HG03064 (cell line): ENCODE results near the gene ZNF576.
A peak's percentile ranks its signal among the peaks of the same experiment; 100 is the strongest.
"Not testable (repeated sequence)": the region's sequence is repeated elsewhere in the genome, so short reads cannot be mapped to it uniquely, and the experiment has no call there.

ENCODE experiments used
- ATAC-seq: cut with Tn5 transposase; IDR thresholded peaks from one replicate; pipeline ENCODE4 v1.9.1; 2021; ENCODE audit warnings: low read depth; ENCODE audit not compliant: unreplicated experiment

ZNF576 gene

DNA sequence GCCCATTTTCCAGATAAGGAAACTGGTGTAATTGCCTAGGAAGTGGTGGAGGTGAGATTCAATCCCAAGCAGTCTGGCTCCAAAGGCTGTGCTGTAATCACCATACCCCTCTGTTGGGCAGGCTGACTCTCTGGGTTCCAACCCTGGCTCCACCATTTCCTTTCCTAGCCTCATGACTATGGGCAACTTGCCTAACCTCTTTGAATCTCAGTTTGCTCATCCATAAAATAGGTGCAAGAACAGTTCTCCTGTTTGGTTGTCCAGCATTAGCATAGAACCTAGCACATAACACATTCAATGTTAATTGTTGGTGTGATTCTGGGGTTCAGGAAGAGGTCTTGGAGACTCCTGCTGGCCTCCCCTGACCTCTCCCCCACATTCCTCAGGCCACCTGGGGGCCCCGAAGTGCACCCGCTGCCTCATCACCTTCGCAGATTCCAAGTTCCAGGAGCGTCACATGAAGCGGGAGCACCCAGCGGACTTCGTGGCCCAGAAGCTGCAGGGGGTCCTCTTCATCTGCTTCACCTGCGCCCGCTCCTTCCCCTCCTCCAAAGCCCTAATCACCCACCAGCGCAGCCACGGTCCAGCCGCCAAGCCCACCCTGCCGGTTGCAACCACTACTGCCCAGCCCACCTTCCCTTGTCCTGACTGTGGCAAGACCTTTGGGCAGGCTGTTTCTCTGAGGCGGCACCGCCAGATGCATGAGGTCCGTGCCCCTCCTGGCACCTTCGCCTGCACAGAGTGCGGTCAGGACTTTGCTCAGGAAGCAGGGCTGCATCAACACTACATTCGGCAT lies 2.2 kb downstream of the ZNF576 start:
- no peak for ATAC-seq

GRCh38 chr19:43599635-43600295 lies 3.4 kb downstream of the ZNF576 start:
- ATAC-seq = no peak

GRCh38 chr19:43600326-43600725 lies 3.9 kb downstream of the ZNF576 start:
- ATAC-seq = not testable (repeated sequence)

DNA sequence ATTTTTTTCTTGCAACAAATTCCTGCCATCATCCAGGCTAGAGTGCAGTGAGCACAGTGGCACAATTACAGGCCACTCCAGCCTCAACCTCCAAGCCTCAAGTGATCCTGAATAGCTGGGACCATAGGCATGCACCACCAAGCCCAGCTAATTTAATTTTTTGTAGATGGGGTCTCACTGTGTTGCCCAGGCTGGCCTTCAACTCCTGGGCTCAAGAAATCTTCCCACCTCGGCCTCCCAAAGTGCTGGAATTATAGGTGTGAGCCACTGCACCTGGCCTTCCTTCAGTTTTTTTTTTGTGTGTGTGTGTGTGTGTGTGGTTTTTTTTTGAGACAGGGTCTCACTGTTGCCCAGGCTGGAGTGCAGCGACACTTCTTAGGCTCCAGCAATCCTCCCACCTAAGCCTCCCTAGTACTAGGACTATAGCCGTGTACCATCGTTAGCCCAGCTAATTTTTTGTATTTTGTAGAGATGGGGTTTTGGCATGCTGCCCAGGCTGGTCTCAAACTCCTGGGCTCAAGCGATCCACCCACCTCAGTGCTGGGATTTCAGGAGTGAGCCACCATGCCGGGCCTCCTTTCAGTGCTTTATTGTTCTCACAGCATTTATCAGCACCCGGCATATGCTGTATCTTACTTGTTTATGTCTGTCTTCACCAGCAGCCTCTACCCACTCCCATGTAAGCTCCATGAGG lies 9.6 kb downstream of the ZNF576 start:
- ATAC-seq = no peak

DNA sequence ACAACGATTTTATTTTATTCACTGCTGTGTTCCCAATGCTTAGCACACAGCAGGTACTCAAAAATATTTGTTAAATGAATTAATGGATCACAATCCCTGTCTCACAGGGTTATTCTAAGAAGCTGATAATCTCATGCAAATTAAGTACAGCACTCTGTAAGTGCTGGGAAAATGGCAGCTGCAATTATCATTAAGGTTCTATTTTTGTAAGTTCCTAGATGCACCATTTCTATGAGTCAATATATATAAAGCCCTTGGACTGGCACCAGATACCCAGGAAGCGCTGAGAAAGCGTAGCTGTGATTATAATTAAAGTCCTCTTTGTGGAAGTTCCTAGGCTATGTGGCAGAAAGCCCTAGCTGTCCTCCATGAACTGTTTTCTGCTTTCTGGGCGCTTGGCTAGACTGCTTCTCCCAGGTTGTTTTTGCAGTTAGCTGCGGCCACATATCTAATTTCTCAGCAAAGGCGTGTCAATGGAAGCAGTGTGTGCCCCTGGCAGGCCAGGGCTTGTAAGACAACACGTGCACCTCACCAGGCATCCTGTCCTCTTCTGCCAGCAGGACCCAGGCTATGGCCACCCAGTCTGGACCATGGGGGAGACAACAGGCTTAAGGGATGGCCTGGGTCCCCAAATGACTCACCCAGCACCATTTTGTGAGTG lies 10.3 kb downstream of the ZNF576 start:
- ATAC-seq = no peak

DNA sequence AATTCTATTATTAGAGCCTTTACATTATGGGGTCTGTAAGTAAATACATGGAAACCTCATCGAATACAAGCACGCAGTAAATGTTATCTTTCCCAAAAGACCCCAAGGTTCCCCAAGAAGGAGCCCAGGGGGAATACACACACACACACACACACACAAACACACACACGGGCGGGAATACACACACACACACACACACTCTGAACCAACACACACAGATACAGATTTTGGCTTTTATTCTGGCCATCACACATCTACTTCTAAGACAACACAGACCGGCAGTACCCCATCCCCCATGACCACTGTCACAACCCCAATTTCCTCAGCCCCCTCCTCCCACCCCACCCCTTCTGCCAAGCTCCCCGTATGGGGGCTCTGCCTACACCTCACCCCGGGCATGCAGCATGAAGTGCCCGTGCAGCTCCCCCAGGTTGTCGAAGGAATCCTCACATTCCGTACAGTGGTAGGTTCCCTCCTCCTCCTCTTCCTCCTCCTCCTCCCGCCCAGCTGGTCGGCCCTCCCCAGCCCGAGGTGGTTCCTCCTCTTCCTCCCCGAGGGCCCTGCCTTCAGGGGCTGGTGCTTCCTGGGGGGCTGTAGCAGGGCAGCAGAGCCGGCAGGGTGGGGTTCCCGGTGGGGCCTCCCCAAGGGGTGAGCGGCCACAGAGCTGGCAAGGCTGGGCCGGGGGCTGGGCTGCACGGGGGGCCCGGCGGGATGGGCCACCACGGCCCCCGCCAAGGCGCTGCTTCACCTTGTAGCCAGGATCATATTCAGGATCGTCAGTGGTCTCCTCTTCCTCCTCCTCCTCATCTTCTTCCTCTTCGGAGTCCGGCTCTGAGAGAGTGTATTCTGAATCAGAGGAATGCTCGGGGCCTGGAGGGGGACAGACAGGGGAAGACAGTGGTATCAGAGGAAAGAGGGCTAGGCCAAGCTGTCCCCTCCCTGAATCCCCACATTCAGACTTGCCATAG lies 11.1 kb downstream of the ZNF576 start:
- ATAC-seq = no peak

- no peak for ATAC-seq
Observed at GRCh38 chr19:43609872-43610271, 13.5 kb downstream of the ZNF576 start.

- no peak for ATAC-seq
Observed at GRCh38 chr19:43610493-43610892, 14.1 kb downstream of the ZNF576 start.

- ATAC-seq = no peak
Observed at GRCh38 chr19:43611788-43612187, 15.4 kb downstream of the ZNF576 start, which contains the start of gene SRRM5. TSS of gene SRRM5 (plus strand) at chr19:43612088. CDS start at chr19:43612122, 34 bp downstream.

GRCh38 chr19:43612374-43612773 lies 16.0 kb downstream of the ZNF576 start:
- ATAC-seq = no peak

GRCh38 chr19:43616306-43616705 lies 19.9 kb downstream of the ZNF576 start:
- ATAC-seq = no peak

GRCh38 chr19:43616954-43617353 lies 20.6 kb downstream of the ZNF576 start:
- ATAC-seq = no peak

- ATAC-seq = peak; percentile 11
Observed at GRCh38 chr19:43618921-43619261, 22.5 kb downstream of the ZNF576 start.

DNA sequence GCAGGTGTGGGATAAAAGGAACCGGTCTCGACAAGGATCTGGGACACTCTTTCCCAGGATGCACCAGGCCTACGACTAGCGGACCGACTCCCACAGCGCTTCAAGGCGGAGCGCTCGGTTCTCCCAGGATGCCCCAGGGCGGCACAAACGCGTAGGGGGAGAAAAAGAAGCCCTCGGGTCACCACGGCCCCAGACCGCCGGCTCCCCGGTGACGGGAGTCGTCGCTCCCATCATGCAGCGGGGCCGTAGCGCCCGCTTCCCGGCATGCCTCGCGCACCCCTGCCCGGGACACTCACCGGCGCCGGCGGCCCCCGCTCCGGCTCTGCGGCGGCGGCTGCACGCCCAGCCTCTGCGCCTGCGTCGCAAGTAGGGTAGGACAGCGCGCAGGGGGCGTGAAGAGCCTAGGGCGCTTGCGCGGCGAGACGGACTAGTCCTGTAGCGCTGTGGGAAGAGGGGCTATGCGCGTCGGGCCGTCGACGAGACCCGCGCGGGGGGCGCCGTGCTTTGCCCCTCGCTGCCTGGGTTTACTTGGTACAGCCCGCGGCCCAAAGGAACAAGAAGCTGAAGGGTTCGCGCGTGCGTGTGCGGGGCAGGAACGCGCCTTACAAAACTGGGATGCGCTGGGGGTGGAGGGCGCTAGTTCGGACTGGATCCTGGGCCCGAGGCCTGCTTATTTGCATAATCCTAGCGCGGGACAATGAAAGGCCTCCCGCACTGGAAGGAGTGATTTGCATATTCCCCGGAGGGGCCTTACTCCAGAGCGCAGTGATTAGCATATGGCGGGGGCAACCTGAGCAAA lies 23.1 kb downstream of the ZNF576 start, which contains the start of gene ZNF428:
Gene ZNF428 (minus strand): TSS at position 368 of the 799 bp plus-strand sequence. CDS start 5,325 bp downstream, outside the sequence.
- peak; percentile 62 for ATAC-seq

DNA sequence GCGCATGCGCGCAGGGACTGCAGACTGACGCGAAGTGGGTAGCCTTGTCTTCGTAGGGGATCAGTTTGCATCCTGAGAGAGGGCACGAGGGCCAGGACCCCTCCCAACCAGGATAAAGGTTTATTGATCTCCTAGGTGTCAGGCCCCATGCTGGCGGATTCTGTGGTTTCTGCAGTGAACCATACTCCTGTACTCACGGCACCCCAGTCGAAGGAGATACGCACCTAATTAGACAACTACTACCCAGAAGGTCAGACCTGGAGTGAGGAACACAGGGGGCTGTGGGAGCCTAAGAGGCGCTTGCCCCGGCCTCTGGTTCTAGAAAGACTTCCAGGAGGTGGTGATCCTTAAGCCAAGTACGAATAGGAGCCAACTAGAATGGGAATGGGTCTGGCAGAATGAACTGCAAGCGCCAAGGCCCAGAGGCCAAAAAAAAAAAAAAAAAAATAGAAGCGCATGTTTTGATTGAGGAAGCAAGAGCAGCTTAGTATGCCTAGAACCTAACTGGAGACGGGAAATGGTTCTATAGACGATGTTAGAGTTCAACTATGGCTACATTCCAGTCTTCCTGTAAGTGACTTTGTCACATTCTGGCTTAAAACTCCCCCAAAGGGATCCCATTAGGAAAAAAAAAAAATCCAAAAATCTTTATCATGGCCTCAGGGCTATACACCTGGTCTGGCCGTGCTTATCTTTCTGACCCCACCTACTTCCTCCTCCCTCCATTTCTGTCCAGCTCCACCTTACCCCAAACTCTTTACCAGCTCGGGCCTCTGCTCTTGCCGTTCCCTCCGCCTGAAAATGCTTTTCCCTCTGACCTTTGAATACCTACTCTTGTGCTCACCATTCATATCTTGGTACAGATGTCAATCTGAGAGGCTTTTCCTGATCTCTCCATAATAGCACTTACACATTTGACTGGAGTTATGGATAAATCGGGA lies 23.9 kb downstream of the ZNF576 start:
- ATAC-seq = no peak

DNA sequence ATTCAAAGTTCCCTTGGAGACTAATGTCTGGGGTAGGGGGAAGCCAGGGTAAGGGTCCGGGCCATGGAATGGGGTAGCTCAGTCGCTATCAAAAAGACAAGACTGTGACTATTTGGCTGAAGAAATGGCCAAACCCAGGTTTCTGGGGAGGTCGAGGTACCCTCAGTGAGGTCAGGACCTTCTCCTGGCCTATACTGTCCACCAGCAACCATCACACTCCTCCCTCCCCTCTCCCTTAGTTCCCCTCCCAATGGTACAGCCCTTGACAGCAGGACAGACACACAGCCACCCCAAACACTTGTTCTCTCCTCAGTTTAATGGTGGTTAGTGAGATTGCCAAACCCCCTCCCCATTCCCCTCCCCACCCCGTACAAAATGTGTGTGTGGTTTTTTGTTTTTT lies 25.7 kb downstream of the ZNF576 start:
- ATAC-seq = no peak

- ATAC-seq = no peak
Observed at GRCh38 chr19:43622956-43623355, 26.6 kb downstream of the ZNF576 start.
